Ovary (tissue), 9 donors: ENCODE measurements around the gene CSNK2A2. TPM values are rescaled to one million over a fixed set of nuclear protein-coding genes. Genes with fewer than 3 reads are reported as not detected.

Experiments used
- DNase-seq, 5 donors: peaks; one replicate each; pipeline ENCODE4 v3.0.0-alpha.2; 2019 to 2020
- H3K27ac ChIP-seq, 2 donors: fragments of 200-600 bp; one replicate each; pipeline versions ENCODE4 v1.5.1 to v1.8.0; 2019 to 2022
- H3K27me3 ChIP-seq: fragments of 200-600 bp; one replicate; pipeline ENCODE4 v1.8.0; 2022
- H3K36me3 ChIP-seq: fragments of 200-600 bp; sonication (generic); one replicate; pipeline ENCODE4 v1.5.1; 2019
- H3K4me1 ChIP-seq: one replicate; pipeline ENCODE4 v1.8.1; 2013; ENCODE audit warnings: mild to moderate bottlenecking, moderate library complexity; ENCODE audit not compliant: insufficient read depth
- H3K4me3 ChIP-seq: fragments of 200-600 bp; sonication (generic); one replicate; pipeline ENCODE4 v1.5.1; 2017
- H3K9me3 ChIP-seq, 2 donors: fragments of 200-600 bp in 1 of 2; sonication (generic) in 1 of 2; one replicate each; pipeline versions ENCODE4 v1.5.1 to v1.8.1; 2013 to 2019; ENCODE audit warnings: mild to moderate bottlenecking in 1 of 2, moderate library complexity in 1 of 2
- EP300 ChIP-seq: sonication (generic); formaldehyde crosslinking; IDR thresholded peaks from one replicate; pipeline ENCODE4 v1.6.1; 2017; ENCODE audit warnings: antibody characterized with exemption
- POLR2A ChIP-seq: fragments of 450-650 bp; IDR thresholded peaks from one replicate; pipeline ENCODE4 v1.6.1; 2017; ENCODE audit warnings: antibody characterized with exemption, mild to moderate bottlenecking, moderate library complexity
- WGBS, 3 donors: extraction: QIAGEN DNeasy Blood & Tissue Kit in 1 of 3; methylation state at CpG; one replicate each; pipeline versions ENCODE4 v1.1.5 to v1.1.7; 2013 to 2017; 5-methylcytosine and 5-hydroxymethylcytosine counted together
- intact Hi-C, 4 donors: fragments of 100-400 bp; cut with DNase I; formaldehyde crosslinking; loops; one replicate each; pipeline versions ENCODE4 v1.11.0 to v1.15.1; 2022 to 2023
- polyA plus RNA-seq, 2 donors: library from polyadenylated mRNA; stranded (reverse); fragments of 200-250 nt in 1 of 2; fragments of 350-450 nt in 1 of 2; fragmentation: Illumina TruSeq in 1 of 2; extraction: RNeasy Lipid Tissue Mini Kit (QIAGEN cat#74804) in 1 of 2; gene quantifications; one replicate each; pipeline ENCODE4 v1.2.3, GENCODE V29; 2013 to 2014
- small RNA-seq: library from RNA; depleted of rRNA; stranded (forward); fragments of <200 nt; gene quantifications from one replicate; pipeline ENCODE3, GENCODE V24; 2016
- total RNA-seq, 7 donors: library from RNA; depleted of rRNA in 2 of 7; stranded (reverse); fragments of >200 nt in 2 of 7; fragmentation: NEBNext Ultra II Directional in 3 of 7; extraction: Animal tissue kit (Norgen Biotek cat#: 25700) in 3 of 7; gene quantifications; one replicate each; pipeline versions ENCODE4 v1.1.0 to v1.2.4, GENCODE V29; 2016 to 2023
- TF ChIP-seq, protein P1 (sequence below), 3 donors: fragments of 450-650 bp in 2 of 3; fragments of 200-600 bp in 1 of 3; IDR thresholded peaks; one replicate each; pipeline versions ENCODE4 v1.5.1 to v1.8.0; 2016 to 2022; ENCODE audit warnings: antibody characterized with exemption in 3 of 3, mild to moderate bottlenecking in 1 of 3
- donor health status: DM: no; HTN: no; CAD: no; lungs with moderate emphysema.
- donor health status: DM: no; HTN: no; CAD: no.
- donor health status: Bipolar disorder and iron deficiency.
- donor health status: DM: yes; HTN: yes; CAD: no.
- donor health status: DM: no; HTN: no; CAD: no.
- donor health status: DM: yes; HTN: yes; CAD: no.

The CSNK2A2 gene
- total and polyA plus RNA-seq, 9 donors = 23.1 to 95.6 (median 58.1) TPM

- TF ChIP-seq, protein P1, sequence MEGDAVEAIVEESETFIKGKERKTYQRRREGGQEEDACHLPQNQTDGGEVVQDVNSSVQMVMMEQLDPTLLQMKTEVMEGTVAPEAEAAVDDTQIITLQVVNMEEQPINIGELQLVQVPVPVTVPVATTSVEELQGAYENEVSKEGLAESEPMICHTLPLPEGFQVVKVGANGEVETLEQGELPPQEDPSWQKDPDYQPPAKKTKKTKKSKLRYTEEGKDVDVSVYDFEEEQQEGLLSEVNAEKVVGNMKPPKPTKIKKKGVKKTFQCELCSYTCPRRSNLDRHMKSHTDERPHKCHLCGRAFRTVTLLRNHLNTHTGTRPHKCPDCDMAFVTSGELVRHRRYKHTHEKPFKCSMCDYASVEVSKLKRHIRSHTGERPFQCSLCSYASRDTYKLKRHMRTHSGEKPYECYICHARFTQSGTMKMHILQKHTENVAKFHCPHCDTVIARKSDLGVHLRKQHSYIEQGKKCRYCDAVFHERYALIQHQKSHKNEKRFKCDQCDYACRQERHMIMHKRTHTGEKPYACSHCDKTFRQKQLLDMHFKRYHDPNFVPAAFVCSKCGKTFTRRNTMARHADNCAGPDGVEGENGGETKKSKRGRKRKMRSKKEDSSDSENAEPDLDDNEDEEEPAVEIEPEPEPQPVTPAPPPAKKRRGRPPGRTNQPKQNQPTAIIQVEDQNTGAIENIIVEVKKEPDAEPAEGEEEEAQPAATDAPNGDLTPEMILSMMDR (IDR thresholded peaks at IDR 0.05) = no peak
- TF ChIP-seq POLR2A (no peak), EP300 (no peak)
Observed at GRCh38 chr16:58110571-58111301, 87.2 kb downstream of the CSNK2A2 start.

GRCh38 chr16:58109881-58110280 lies 88.0 kb downstream of the CSNK2A2 start:
- H3K27me3 ChIP-seq = no peaks in the 10 kb centered on the region
- WGBS, 3 donors = 68 to 83% (median 71%) methylated on average over 2 of the region's 2 CpGs
- no peaks in the 10 kb centered on the region for H3K36me3 ChIP-seq
- no peak overlapping the region for H3K27ac ChIP-seq
- TF ChIP-seq EP300 (no peak), POLR2A (no peak)
- TF ChIP-seq, protein P1 (IDR thresholded peaks at IDR 0.05) = no peak
- intact Hi-C loops = loop anchor here in 1 of 4 donors (5.0 kb wide), 1 partner anchor 83 kb away; the partner anchor contains the start of gene MMP15
- H3K4me1 ChIP-seq = no peaks in the 10 kb centered on the region
- no peak overlapping the region for H3K4me3 ChIP-seq
- H3K9me3 ChIP-seq = no peaks in the 10 kb centered on the region
- no peak for DNase-seq

More at GRCh38 chr16:58110571-58111301, 87.2 kb downstream of the CSNK2A2 start:
- H3K36me3 ChIP-seq = no peaks in the 10 kb centered on the region
- peaks cover 3% of the 10 kb centered on the region for H3K4me1 ChIP-seq
- WGBS, 3 donors = 31 to 38% (median 37%) methylated on average over 12 of the region's 12 CpGs
- intact Hi-C loops = loop anchor here in 1 of 4 donors (5.0 kb wide), 1 partner anchor 83 kb away; the partner anchor contains the start of gene MMP15
- H3K27me3 ChIP-seq = no peaks in the 10 kb centered on the region
- no peak overlapping the region for H3K4me3 ChIP-seq
- H3K9me3 ChIP-seq = no peaks in the 10 kb centered on the region
- no peak overlapping the region for H3K27ac ChIP-seq
- no peak for DNase-seq

GRCh38 chr16:58109330-58109729 lies 88.6 kb downstream of the CSNK2A2 start:
- TF ChIP-seq EP300 = no peak
- TF ChIP-seq, protein P1 (IDR thresholded peaks at IDR 0.05) = no peak
- no peak for TF ChIP-seq POLR2A
- WGBS, 3 donors = 85 to 96% (median 89%) methylated on average over 8 of the region's 8 CpGs
- H3K4me3 ChIP-seq = no peak overlapping the region
- no peak overlapping the region for H3K27ac ChIP-seq
- H3K9me3 ChIP-seq = no peaks in the 10 kb centered on the region
- no peak for DNase-seq
- H3K27me3 ChIP-seq = no peaks in the 10 kb centered on the region
- no peaks in the 10 kb centered on the region for H3K36me3 ChIP-seq
- intact Hi-C loops = no loop called here
- H3K4me1 ChIP-seq = no peaks in the 10 kb centered on the region

Small RNA genes lying within 50 kb of the gene (small RNA-seq; reads per million reads assigned to genes)
- not detected for gene RN7SL645P

Other genes with a start within 250 kb of the CSNK2A2 start
- under 1 TPM in 1 of 7 donors, not detected in 6; 0.11 TPM for gene CNGB1, start 227.0 kb downstream of the CSNK2A2 start, total RNA-seq
- gene CNGB1, start 227.0 kb downstream of the CSNK2A2 start, polyA plus RNA-seq = not detected
- gene ZNF319, start 197.4 kb downstream of the CSNK2A2 start, total RNA-seq = 10 to 100 TPM in 5 of 7 donors, 1 to 10 TPM in 2; 5.6 to 17.8 (median 15.8) TPM
- gene ZNF319, start 197.4 kb downstream of the CSNK2A2 start, polyA plus RNA-seq = 10 to 100 TPM in 1 of 2 donors, 1 to 10 TPM in 1; 6.4 to 11.6 TPM
- 10 to 100 TPM in 6 of 7 donors, 1 to 10 TPM in 1; 8.5 to 30.7 (median 22.5) TPM for gene USB1, start 196.7 kb downstream of the CSNK2A2 start, total RNA-seq
- gene USB1, start 196.7 kb downstream of the CSNK2A2 start, polyA plus RNA-seq = 10 to 100 TPM; 13.6 to 26.9 TPM
- 1 to 10 TPM in 5 of 7 donors, under 1 TPM in 2; 0.86 to 6.7 (median 2.6) TPM for gene MMP15, start 172.4 kb downstream of the CSNK2A2 start, total RNA-seq
- gene MMP15, start 172.4 kb downstream of the CSNK2A2 start, polyA plus RNA-seq = 1 to 10 TPM; 1.2 to 2.6 TPM
- gene CFAP20, start 68.7 kb downstream of the CSNK2A2 start, total RNA-seq = 10 to 100 TPM; 20.5 to 38.9 (median 30.0) TPM
- 10 to 100 TPM; 39.2 to 44.7 TPM for gene CFAP20, start 68.7 kb downstream of the CSNK2A2 start, polyA plus RNA-seq
- not detected for gene PRSS54, start 96.9 kb upstream of the CSNK2A2 start, total RNA-seq
- not detected for gene PRSS54, start 96.9 kb upstream of the CSNK2A2 start, polyA plus RNA-seq
- gene GINS3, start 194.4 kb upstream of the CSNK2A2 start, total RNA-seq = 1 to 10 TPM in 5 of 7 donors, under 1 TPM in 2; 0.72 to 2.7 (median 1.7) TPM
- 1 to 10 TPM; 1.5 to 4.8 TPM for gene GINS3, start 194.4 kb upstream of the CSNK2A2 start, polyA plus RNA-seq